BE2C (cell line): ENCODE results near the gene IGSF9.

Source experiments
- DNase-seq: peaks from one replicate; pipeline ENCODE4 v3.0.0-alpha.2; 2020
- H3K27me3 ChIP-seq: fragments of 250-450 bp; sonication (Bioruptor Pico); 2 replicates; pipeline ENCODE4 v1.5.1; 2020; ENCODE audit warnings: mild to moderate bottlenecking
- H3K36me3 ChIP-seq: fragments of 250-450 bp; sonication (Bioruptor Pico); 2 replicates; pipeline ENCODE4 v1.5.1; 2020; ENCODE audit warnings: mild to moderate bottlenecking
- H3K4me1 ChIP-seq: fragments of 250-450 bp; sonication (Bioruptor Pico); 2 replicates; pipeline ENCODE4 v1.5.1; 2020
- H3K4me3 ChIP-seq: 2 replicates; pipeline ENCODE4 v1.5.1; 2011; ENCODE audit warnings: low read depth, low read length
- H3K9me3 ChIP-seq: fragments of 250-450 bp; sonication (Bioruptor Pico); 2 replicates; pipeline ENCODE4 v1.5.1; 2020
- CTCF ChIP-seq: IDR thresholded peaks from 2 replicates; pipeline ENCODE4 v1.5.1; 2012; ENCODE audit warnings: mild to moderate bottlenecking, low read depth, low read length

Gene IGSF9

GRCh38 chr1:159927849-159928431 is 17.5 kb downstream of the IGSF9 start:
- DNase-seq = no peak

DNA sequence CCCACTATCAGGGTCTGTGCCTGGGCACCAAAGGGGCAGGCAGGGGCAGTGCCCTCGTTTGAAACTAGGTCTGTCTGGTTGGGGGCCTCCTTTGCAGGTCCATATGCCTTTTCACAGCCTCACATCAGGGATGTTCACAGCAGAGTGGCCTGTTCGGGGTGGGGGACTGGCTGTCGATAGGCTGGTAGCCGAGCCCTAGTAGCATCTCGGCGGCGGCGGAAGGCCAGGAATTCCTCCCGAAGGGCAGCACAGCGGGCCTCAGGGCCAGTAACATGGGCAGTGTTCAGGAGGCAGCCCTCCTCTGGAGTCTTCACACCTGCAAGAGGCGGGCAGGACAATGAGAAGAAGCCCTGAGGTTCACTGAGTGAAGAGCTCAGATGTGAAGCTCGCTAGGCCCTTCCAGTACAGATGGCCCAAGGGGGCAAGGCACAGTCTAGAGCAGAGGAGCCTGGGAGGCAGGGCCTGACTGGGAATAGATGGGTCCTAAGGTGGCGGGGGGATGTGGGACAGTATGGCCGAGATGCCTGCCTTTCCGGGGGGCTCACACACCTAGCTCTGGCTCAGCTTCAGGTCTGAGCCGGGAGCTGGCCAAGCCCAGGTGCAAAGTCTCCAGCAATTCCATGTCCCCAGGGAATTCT is 18.1 kb downstream of the IGSF9 start:
- no peak for TF ChIP-seq CTCF
- Histone ChIP-seq H3K4me1 (peaks cover 7% of the 10 kb centered on the region), H3K4me3 (no peak overlapping the region), H3K36me3 (no peaks in the 10 kb centered on the region), H3K9me3 (no peaks in the 10 kb centered on the region), H3K27me3 (peaks cover 8% of the 10 kb centered on the region; the same call in 1 of the 2 replicates)
- DNase-seq = no peak

More at GRCh38 chr1:159927849-159928431, 17.5 kb downstream of the IGSF9 start:
- no peaks in the 10 kb centered on the region for H3K36me3 ChIP-seq
- H3K27me3 ChIP-seq = peaks cover 8% of the 10 kb centered on the region; the same call in 1 of the 2 replicates
- no peaks in the 10 kb centered on the region for H3K9me3 ChIP-seq
- no peak overlapping the region for H3K4me3 ChIP-seq
- H3K4me1 ChIP-seq = peaks cover 4% of the 10 kb centered on the region
- 0 out of 2 replicates have a peak, but pooled peaks have one; percentile 4 for TF ChIP-seq CTCF

DNA sequence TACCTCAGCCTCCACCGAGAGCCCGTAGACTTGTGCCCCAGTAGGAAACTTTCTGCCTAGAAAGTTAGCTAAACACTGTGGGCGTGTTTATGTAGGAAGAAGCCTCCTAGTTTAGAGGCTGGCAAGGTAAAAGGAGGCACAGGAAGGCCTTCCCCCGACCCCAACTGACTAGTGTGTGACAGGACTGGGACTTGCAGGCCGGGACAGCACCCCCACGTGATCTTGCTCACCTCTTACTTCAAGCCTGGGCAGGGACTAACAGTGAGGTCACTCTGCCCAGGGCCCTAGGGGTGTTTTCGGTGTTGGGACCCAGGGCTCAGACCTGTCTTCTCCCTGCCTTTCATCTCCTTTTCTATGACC is 19.7 kb downstream of the IGSF9 start:
- Histone ChIP-seq H3K27me3 (peaks cover 8% of the 10 kb centered on the region; the same call in 1 of the 2 replicates), H3K4me3 (peak overlapping the region; percentile 76), H3K36me3 (no peaks in the 10 kb centered on the region), H3K9me3 (no peaks in the 10 kb centered on the region), H3K4me1 (peaks cover 16% of the 10 kb centered on the region)
- no peak for TF ChIP-seq CTCF
- no peak for DNase-seq

DNA sequence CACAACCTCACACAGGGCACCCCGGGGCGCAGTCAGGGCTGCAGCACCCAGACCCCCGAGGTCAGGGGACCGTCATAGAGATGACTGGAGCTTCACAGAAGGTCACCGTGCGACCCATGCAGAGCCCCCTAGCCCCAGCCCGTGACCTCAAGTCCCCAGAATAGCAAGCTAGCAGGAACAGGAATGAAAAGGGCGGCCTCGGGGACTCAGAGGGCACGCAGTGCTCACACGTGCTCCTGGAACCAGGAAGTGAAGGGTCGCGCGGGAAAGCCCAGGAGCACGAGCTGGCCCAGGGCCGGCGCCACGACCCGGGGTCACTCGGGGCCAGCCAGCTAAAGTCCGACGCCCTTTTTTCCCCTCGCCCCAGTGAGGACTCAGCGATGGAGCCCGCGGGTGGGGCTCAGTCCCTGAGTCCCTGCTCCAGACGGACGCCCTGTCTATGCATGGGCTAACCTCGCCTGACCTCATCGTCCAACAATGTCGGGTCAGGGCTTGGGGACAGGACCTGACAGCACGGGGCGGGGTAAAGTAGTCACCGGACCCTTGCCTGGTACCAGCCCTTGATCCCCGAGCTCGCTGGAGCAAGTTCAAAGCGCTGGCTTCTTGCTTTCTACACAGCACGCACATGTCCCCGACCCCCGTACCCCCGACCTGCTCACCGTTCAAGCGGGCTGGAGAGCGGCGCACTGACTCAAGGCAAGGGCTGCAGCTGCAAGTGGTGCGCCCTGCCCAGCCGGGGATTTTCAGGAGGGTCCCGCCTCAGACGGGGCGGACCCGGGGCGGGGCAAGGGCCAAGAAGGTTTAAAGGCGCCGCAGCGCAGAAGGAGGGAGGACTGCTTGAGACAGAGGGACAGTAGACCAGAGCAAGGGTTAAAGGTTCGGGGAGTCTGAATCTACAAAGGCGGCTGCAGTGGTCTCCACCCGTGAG is 20.4 kb downstream of the IGSF9 start, which contains the start of gene TAGLN2:
TSS of gene TAGLN2 (minus strand) at position 717 of the 928 bp plus-strand sequence. CDS start 4,998 bp downstream, outside the sequence.
- peaks cover 16% of the 10 kb centered on the region for H3K4me1 ChIP-seq
- H3K36me3 ChIP-seq = peaks cover 3% of the 10 kb centered on the region
- H3K4me3 ChIP-seq = peak within 1 kb of the TSS; percentile 76
- peak; percentile 69 for DNase-seq
- no peaks in the 10 kb centered on the region for H3K9me3 ChIP-seq
- H3K27me3 ChIP-seq = peaks cover 8% of the 10 kb centered on the region; the same call in 1 of the 2 replicates
- no peak for TF ChIP-seq CTCF

GRCh38 chr1:159924025-159924790 is 21.2 kb downstream of the IGSF9 start:
- Histone ChIP-seq H3K9me3 (no peaks in the 10 kb centered on the region), H3K4me3 (peak overlapping the region; percentile 76), H3K36me3 (peaks cover 4% of the 10 kb centered on the region), H3K4me1 (peaks cover 16% of the 10 kb centered on the region), H3K27me3 (peaks cover 8% of the 10 kb centered on the region; the same call in 1 of the 2 replicates)
- no peak for TF ChIP-seq CTCF
- DNase-seq = peak; percentile 69
